Colon (tissue), 2 donors: ENCODE data around the gene ZFP42.
"Not testable (repeated sequence)": the region's sequence is repeated elsewhere in the genome, so short reads cannot be mapped to it uniquely, and the experiment has no call there.

Experiments
- FAIRE-seq: peaks from 2 replicates; lab custom pipeline; 2012; peaks lifted over from hg19 to GRCh38; lab: Jason Lieb, UNC
- donor health status: control.
- donor health status: control.

Gene ZFP42

DNA sequence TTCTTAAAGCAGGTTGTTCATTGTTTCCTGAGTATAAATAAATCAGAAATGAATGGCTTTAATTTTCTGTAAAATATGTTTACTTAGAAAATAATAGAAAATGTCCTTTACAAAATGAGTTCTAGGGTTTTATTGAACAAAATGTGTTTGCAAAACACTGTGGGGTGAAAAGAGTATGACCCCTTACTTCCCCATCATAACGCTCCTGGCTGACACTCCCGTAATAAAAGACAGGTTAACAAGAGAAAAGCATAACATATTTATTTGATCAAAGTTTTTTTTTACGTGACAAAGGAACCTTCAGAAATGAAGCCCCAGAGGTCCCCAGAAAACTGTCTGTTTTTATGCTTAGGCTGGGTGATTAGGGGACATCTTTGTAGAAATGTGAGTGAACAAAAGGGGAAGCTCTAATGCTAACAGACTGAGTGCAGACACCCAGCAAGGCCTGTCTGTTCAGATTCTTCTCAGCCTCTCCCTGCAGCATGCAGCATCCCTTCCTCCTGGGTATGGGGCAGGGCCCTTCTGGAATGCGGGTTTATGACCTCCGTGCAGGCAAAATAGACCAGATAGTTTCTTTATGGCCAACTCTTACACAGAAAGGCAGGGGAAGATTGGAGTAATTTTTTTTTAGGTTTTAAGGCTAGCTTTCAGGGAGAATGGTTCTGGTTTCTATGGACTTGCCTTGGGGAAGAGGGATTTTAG, 26.1 kb downstream of the ZFP42 start:
- FAIRE-seq, result peak; percentile 31

GRCh38 chr4:188023682-188024081, 28.1 kb downstream of the ZFP42 start:
- FAIRE-seq, result no peak

DNA sequence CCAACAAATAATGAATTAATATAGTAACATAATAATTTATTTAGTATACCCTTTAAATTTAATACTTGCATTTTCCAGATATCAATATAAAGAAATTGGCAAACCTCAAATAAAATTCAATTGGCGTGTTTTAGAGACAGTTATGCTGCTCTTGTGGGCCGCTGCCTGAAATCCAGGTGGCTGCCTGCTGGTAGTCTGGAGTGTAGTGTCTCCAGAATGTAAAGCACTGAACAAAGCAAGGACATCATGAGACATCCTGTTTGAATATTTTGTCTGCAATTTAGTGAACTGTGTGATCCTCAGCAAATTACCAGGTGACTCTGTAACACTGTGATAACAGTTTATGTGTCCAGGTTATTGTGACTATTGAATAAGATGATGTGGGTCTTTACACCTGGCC, 29.9 kb downstream of the ZFP42 start:
- no peak for FAIRE-seq

GRCh38 chr4:188029114-188029513, 33.5 kb downstream of the ZFP42 start:
- no peak for FAIRE-seq

- FAIRE-seq, result no peak
Measured at GRCh38 chr4:188030401-188030800, 34.8 kb downstream of the ZFP42 start.

- no peak for FAIRE-seq
Measured at GRCh38 chr4:188031751-188032150, 36.2 kb downstream of the ZFP42 start.

GRCh38 chr4:188032170-188032569, 36.6 kb downstream of the ZFP42 start:
- no peak for FAIRE-seq

GRCh38 chr4:188032583-188032982, 37.0 kb downstream of the ZFP42 start:
- FAIRE-seq, result no peak

GRCh38 chr4:188037003-188037713, 41.6 kb downstream of the ZFP42 start:
- FAIRE-seq, result no peak

DNA sequence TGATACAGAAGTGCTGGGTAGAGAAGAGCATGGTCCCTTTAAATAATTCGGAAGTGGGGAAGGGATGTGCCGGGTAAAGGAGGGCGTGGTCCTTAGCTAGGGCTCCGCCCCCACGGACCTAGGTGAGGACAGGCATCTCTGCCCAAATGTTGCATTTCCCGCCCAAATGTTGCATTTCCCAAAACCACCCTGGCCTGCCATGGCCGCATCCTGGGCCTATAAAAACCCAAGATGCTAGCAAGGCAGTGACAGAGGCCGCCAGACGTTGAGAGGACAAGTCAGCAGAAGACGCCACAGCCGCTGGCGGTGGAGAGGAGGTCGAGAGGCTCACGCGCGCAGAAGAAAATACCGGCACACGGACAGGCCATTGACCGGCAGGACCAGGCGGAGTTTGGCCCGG, 46.1 kb downstream of the ZFP42 start:
- FAIRE-seq, result no peak

GRCh38 chr4:188042191-188042590, 46.6 kb downstream of the ZFP42 start:
- FAIRE-seq, result no peak

DNA sequence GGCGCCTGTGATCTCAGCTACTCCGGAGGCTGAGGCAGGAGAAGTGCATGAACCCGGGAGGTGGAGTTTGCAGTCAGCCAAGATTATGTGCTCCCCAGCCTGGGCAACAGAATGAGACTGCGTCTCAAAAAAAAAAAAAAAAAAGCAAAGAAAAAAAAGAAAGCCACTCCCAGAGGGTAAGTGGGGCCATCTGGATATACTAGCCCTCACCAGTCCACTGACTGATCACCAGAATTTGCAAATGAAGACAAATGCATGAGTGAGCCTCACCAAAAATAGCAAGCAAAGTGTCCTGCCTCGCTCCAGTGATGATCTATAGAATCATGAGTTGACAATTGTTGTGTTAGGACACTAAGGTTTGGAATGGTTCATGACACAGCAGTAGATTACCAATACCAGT, 47.6 kb downstream of the ZFP42 start:
- FAIRE-seq, result no peak

DNA sequence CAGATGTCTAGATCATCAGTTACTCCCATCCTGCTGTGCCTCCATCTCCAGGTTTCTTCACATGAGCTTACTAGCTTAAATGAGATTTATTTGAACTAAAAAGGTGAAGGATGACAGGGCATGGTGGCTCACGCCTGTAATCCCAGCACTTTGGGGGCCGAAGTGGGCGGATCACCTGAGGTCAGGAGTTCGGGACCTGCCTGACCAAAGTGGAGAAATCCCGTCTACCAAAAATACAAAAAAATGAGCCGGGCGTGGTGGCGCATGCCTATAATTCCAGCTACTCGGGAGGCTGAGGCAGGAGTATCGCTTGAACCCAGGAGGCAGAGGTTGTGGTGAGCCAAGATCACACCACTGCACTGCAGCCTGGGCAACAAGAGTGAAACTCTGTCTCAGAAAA, 49.9 kb downstream of the ZFP42 start:
- FAIRE-seq, result not testable (repeated sequence)

GRCh38 chr4:188046657-188047056, 51.1 kb downstream of the ZFP42 start:
- no peak for FAIRE-seq

DNA sequence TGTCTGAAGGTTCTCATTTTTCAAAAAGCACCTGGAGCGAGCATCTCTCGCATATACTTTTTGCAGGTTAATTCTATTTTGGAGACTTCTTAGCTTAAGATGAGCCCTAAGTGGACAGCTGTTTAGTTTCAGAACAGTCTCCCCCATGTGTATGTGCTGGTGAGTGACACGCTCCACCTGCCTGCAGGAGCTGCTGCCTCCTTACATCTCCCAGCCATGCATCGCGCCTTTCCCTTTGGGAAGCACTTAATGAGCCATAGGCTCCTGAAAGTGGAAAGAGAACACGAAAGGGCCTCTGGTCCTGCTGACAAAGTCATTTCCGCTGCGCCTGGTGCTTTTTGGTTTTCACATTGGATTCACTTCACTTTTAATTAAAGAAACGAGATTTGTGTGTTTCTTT, 57.7 kb downstream of the ZFP42 start:
- FAIRE-seq, result no peak
